Measurements from ENCODE around the gene SH3BGRL3.

SH3BGRL3 gene

GRCh38 chr1:26314501-26314900 lies 34.6 kb downstream of the SH3BGRL3 start:
- POLR2A ChIA-PET: no interaction called here
- H3K27ac ChIP-seq (ENCODE audit: insufficient read depth in 1 of 2, low read depth in 1 of 2, low read length in 2 of 2, poor library complexity in 1 of 2, severe bottlenecking in 2 of 2): no peak overlapping the region
- H3K4me1 ChIP-seq (ENCODE audit: control extremely low read depth in 1 of 4, control insufficient read depth in 4 of 4, insufficient read depth in 4 of 4, low read length in 3 of 4): peaks cover 13 to 55% (median 46%) of the 10 kb centered on the region in 4 experiments
- CTCF ChIA-PET: interaction anchor here (0.7 to 2.8 kb wide), 10 partner anchors 10 to 103 kb away, joined by 3 to 9 read pairs (median 4); partner anchors contain the start of gene SH3BGRL3
- H3K36me3 ChIP-seq (ENCODE audit: control insufficient read depth in 4 of 4, insufficient read depth in 4 of 4, low read length in 3 of 4): no peaks in the 10 kb centered on the region
- no peaks in the 10 kb centered on the region for H3K9me3 ChIP-seq (ENCODE audit: control extremely low read depth in 1 of 5, control insufficient read depth in 4 of 5, insufficient read depth in 2 of 5, low read depth in 1 of 5, low read length in 4 of 5)
- no peak overlapping the region for H3K4me3 ChIP-seq (ENCODE audit: control insufficient read depth in 1 of 7, extremely low read depth in 1 of 7, insufficient read depth in 4 of 7, low read depth in 2 of 7, low read length in 6 of 7)
- no peak for DNase-seq
- no peaks in the 10 kb centered on the region for H3K27me3 ChIP-seq (replicated peaks in 2 of 5; ENCODE audit: control insufficient read depth in 4 of 5, insufficient read depth in 5 of 5, low read length in 4 of 5)
- WGBS (ENCODE audit: insufficient coverage): 100% methylated on average over 4 of the region's 5 CpGs

GRCh38 chr1:26315874-26316850 lies 36.3 kb downstream of the SH3BGRL3 start:
- ChIA-PET CTCF (interaction anchor here (0.7 to 8.5 kb wide), 6 partner anchors 8 to 429 kb away, joined by 3 to 161 read pairs (median 18); partner anchors contain the start of genes SH3BGRL3 and UBXN11), POLR2A (interaction anchor here (0.6 to 3.6 kb wide), 3 partner anchors 28 to 39 kb away, joined by 3 to 28 read pairs (median 5); no protein-coding TSS in a partner anchor)
- H3K27ac ChIP-seq (ENCODE audit: insufficient read depth in 1 of 2, low read depth in 1 of 2, low read length in 2 of 2, poor library complexity in 1 of 2, severe bottlenecking in 2 of 2): peak overlapping the region in 1 of 2 experiments; percentile 86
- peak overlapping the region in 1 of 7 experiments; percentile 78 for H3K4me3 ChIP-seq (ENCODE audit: control insufficient read depth in 1 of 7, extremely low read depth in 1 of 7, insufficient read depth in 4 of 7, low read depth in 2 of 7, low read length in 6 of 7)
- no peaks in the 10 kb centered on the region for H3K27me3 ChIP-seq (replicated peaks in 2 of 5; ENCODE audit: control insufficient read depth in 4 of 5, insufficient read depth in 5 of 5, low read length in 4 of 5)
- DNase-seq: no peak
- H3K36me3 ChIP-seq (ENCODE audit: control insufficient read depth in 4 of 4, insufficient read depth in 4 of 4, low read length in 3 of 4): peaks cover 0 to 12% (median 3%) of the 10 kb centered on the region in 4 experiments
- 100% methylated on average over 3 of the region's 8 CpGs for WGBS (ENCODE audit: insufficient coverage)
- no peaks in the 10 kb centered on the region for H3K9me3 ChIP-seq (ENCODE audit: control extremely low read depth in 1 of 5, control insufficient read depth in 4 of 5, insufficient read depth in 2 of 5, low read depth in 1 of 5, low read length in 4 of 5)
- H3K4me1 ChIP-seq (ENCODE audit: control extremely low read depth in 1 of 4, control insufficient read depth in 4 of 4, insufficient read depth in 4 of 4, low read length in 3 of 4): peaks cover 13 to 71% (median 61%) of the 10 kb centered on the region in 4 experiments

- ChIA-PET CTCF (interaction anchor here (1.2 to 8.5 kb wide), 6 partner anchors 9 to 148 kb away, joined by 3 to 161 read pairs (median 17); partner anchors contain the start of genes SH3BGRL3, UBXN11 and ZNF593), POLR2A (interaction anchor here (0.6 to 3.6 kb wide), 2 partner anchors 29 to 31 kb away, joined by 3 to 28 read pairs; no protein-coding TSS in a partner anchor)
- Histone ChIP-seq H3K27me3 (replicated peaks in 2 of 5; ENCODE audit: control insufficient read depth in 4 of 5, insufficient read depth in 5 of 5, low read length in 4 of 5) (no peaks in the 10 kb centered on the region), H3K9me3 (ENCODE audit: control extremely low read depth in 1 of 5, control insufficient read depth in 4 of 5, insufficient read depth in 2 of 5, low read depth in 1 of 5, low read length in 4 of 5) (no peaks in the 10 kb centered on the region), H3K36me3 (ENCODE audit: control insufficient read depth in 4 of 4, insufficient read depth in 4 of 4, low read length in 3 of 4) (peaks cover 0 to 20% (median 7%) of the 10 kb centered on the region in 4 experiments), H3K27ac (ENCODE audit: insufficient read depth in 1 of 2, low read depth in 1 of 2, low read length in 2 of 2, poor library complexity in 1 of 2, severe bottlenecking in 2 of 2) (peak overlapping the region; percentile 69 to 86), H3K4me3 (ENCODE audit: control insufficient read depth in 1 of 7, extremely low read depth in 1 of 7, insufficient read depth in 4 of 7, low read depth in 2 of 7, low read length in 6 of 7) (peak overlapping the region in 6 of 7 experiments; percentile 59 to 79 (median 74)), H3K4me1 (ENCODE audit: control extremely low read depth in 1 of 4, control insufficient read depth in 4 of 4, insufficient read depth in 4 of 4, low read length in 3 of 4) (peaks cover 13 to 78% (median 67%) of the 10 kb centered on the region in 4 experiments)
- 0% methylated on average over 1 of the region's 2 CpGs for WGBS (ENCODE audit: insufficient coverage)
- no peak for DNase-seq
Observed at GRCh38 chr1:26317146-26317545, 37.3 kb downstream of the SH3BGRL3 start.

- WGBS (ENCODE audit: insufficient coverage): 7% methylated on average over 9 of the region's 12 CpGs
- Histone ChIP-seq H3K36me3 (ENCODE audit: control insufficient read depth in 4 of 4, insufficient read depth in 4 of 4, low read length in 3 of 4) (peaks cover 0 to 21% (median 8%) of the 10 kb centered on the region in 4 experiments), H3K9me3 (ENCODE audit: control extremely low read depth in 1 of 5, control insufficient read depth in 4 of 5, insufficient read depth in 2 of 5, low read depth in 1 of 5, low read length in 4 of 5) (no peaks in the 10 kb centered on the region), H3K27me3 (replicated peaks in 2 of 5; ENCODE audit: control insufficient read depth in 4 of 5, insufficient read depth in 5 of 5, low read length in 4 of 5) (no peaks in the 10 kb centered on the region), H3K27ac (ENCODE audit: insufficient read depth in 1 of 2, low read depth in 1 of 2, low read length in 2 of 2, poor library complexity in 1 of 2, severe bottlenecking in 2 of 2) (peak within 1 kb of the TSS; percentile 69 to 86), H3K4me1 (ENCODE audit: control extremely low read depth in 1 of 4, control insufficient read depth in 4 of 4, insufficient read depth in 4 of 4, low read length in 3 of 4) (peaks cover 13 to 78% (median 67%) of the 10 kb centered on the region in 4 experiments), H3K4me3 (ENCODE audit: control insufficient read depth in 1 of 7, extremely low read depth in 1 of 7, insufficient read depth in 4 of 7, low read depth in 2 of 7, low read length in 6 of 7) (peak within 1 kb of the TSS; percentile 49 to 79 (median 70))
- DNase-seq: peak; percentile 38 to 88 (median 86)
- ChIA-PET POLR2A (interaction anchor here (1.0 to 3.6 kb wide), 4 partner anchors 29 to 42 kb away, joined by 5 to 28 read pairs (median 10); no protein-coding TSS in a partner anchor), CTCF (interaction anchor here (0.8 to 8.5 kb wide), 11 partner anchors 9 to 148 kb away, joined by 3 to 161 read pairs (median 6); partner anchors contain the start of genes CATSPER4, SH3BGRL3, UBXN11 and ZNF593)
Observed at GRCh38 chr1:26317612-26318337, 37.9 kb downstream of the SH3BGRL3 start, which contains the start of gene CD52. CD52 (plus strand) TSS chr1:26317958; CDS start chr1:26318018, 60 bp downstream.

GRCh38 chr1:26318338-26319064 lies 38.6 kb downstream of the SH3BGRL3 start:
- ChIA-PET POLR2A (interaction anchor here (0.7 to 3.6 kb wide), 6 partner anchors 30 to 149 kb away, joined by 3 to 28 read pairs (median 6); partner anchors contain the start of gene ZNF593), CTCF (interaction anchor here (0.8 to 8.5 kb wide), 13 partner anchors 10 to 162 kb away, joined by 3 to 161 read pairs (median 6); partner anchors contain the start of genes CATSPER4, SH3BGRL3, UBXN11 and ZNF593)
- H3K27ac ChIP-seq (ENCODE audit: insufficient read depth in 1 of 2, low read depth in 1 of 2, low read length in 2 of 2, poor library complexity in 1 of 2, severe bottlenecking in 2 of 2): peak overlapping the region; percentile 69 to 86
- no peaks in the 10 kb centered on the region for H3K9me3 ChIP-seq (ENCODE audit: control extremely low read depth in 1 of 5, control insufficient read depth in 4 of 5, insufficient read depth in 2 of 5, low read depth in 1 of 5, low read length in 4 of 5)
- no peaks in the 10 kb centered on the region for H3K27me3 ChIP-seq (replicated peaks in 2 of 5; ENCODE audit: control insufficient read depth in 4 of 5, insufficient read depth in 5 of 5, low read length in 4 of 5)
- H3K4me1 ChIP-seq (ENCODE audit: control extremely low read depth in 1 of 4, control insufficient read depth in 4 of 4, insufficient read depth in 4 of 4, low read length in 3 of 4): peaks cover 13 to 73% (median 65%) of the 10 kb centered on the region in 4 experiments
- peaks cover 0 to 23% (median 8%) of the 10 kb centered on the region in 4 experiments for H3K36me3 ChIP-seq (ENCODE audit: control insufficient read depth in 4 of 4, insufficient read depth in 4 of 4, low read length in 3 of 4)
- 13% methylated on average over 6 of the region's 9 CpGs for WGBS (ENCODE audit: insufficient coverage)
- peak in 1 of 3 donors; percentile 54 for DNase-seq
- H3K4me3 ChIP-seq (ENCODE audit: control insufficient read depth in 1 of 7, extremely low read depth in 1 of 7, insufficient read depth in 4 of 7, low read depth in 2 of 7, low read length in 6 of 7): peak overlapping the region; percentile 49 to 79 (median 70)
